Adrenal gland (tissue), 12 donors: ENCODE measurements around the gene NDUFB10. TPM values are rescaled to one million over a fixed set of nuclear protein-coding genes. Genes with fewer than 3 reads are reported as not detected.
A peak's percentile ranks its signal among the peaks of the same experiment; 100 is the strongest.
"Not testable (repeated sequence)": the region's sequence is repeated elsewhere in the genome, so short reads cannot be mapped to it uniquely, and the experiment has no call there.

Source experiments
- DNase-seq, 7 donors: peaks; one replicate each; pipeline ENCODE4 v3.0.0-alpha.2; 2019 to 2020
- H3K27ac ChIP-seq, 5 donors: fragments of 200-600 bp; sonication (generic) in 4 of 5; 1 replicate in 3 of 5; 2 replicates in 2 of 5; pipeline versions ENCODE4 v1.5.1 to v1.8.0; 2016 to 2020; ENCODE audit warnings: mild to moderate bottlenecking in 1 of 5
- H3K27me3 ChIP-seq: fragments of 200-600 bp; 2 replicates; pipeline ENCODE4 v1.8.0; 2021
- H3K36me3 ChIP-seq, 2 donors: fragments of 200-600 bp; replicated peaks in 1 of 2; 1 replicate in 1 of 2; 2 replicates in 1 of 2; pipeline versions ENCODE4 v1.5.1 to v1.8.0; 2018 to 2022
- H3K4me1 ChIP-seq, 2 donors: fragments of 200-600 bp; replicated peaks in 1 of 2; 1 replicate in 1 of 2; 2 replicates in 1 of 2; pipeline versions ENCODE4 v1.5.1 to v1.8.0; 2018 to 2021
- H3K4me3 ChIP-seq, 4 donors: fragments of 200-600 bp; sonication (generic) in 3 of 4; one replicate each; pipeline ENCODE4 v1.5.1; 2016 to 2018
- H3K9me3 ChIP-seq, 3 donors: fragments of 200-600 bp; sonication (generic) in 1 of 3; replicated peaks in 1 of 3; 1 replicate in 2 of 3; 2 replicates in 1 of 3; pipeline versions ENCODE4 v1.5.1 to v1.8.0; 2016 to 2021
- POLR2A ChIP-seq, 2 donors: fragments of 450-650 bp; IDR thresholded peaks; one replicate each; pipeline ENCODE4 v1.6.1; 2017; ENCODE audit warnings: antibody characterized with exemption in 2 of 2, mild to moderate bottlenecking in 2 of 2, moderate library complexity in 1 of 2
- WGBS, 4 donors: extraction: QIAGEN DNeasy Blood & Tissue Kit in 2 of 4; methylation state at CpG; one replicate each; pipeline versions ENCODE4 v1.1.5 to v1.1.7; 2013 to 2017; 5-methylcytosine and 5-hydroxymethylcytosine counted together
- intact Hi-C, 2 donors: fragments of 100-400 bp; cut with DNase I; formaldehyde crosslinking; loops; one replicate each; pipeline versions ENCODE4 v1.14.1 to v1.15.0; 2022 to 2023
- polyA plus RNA-seq, 3 donors: library from polyadenylated mRNA; stranded (reverse); fragments of 200-250 nt in 2 of 3; fragments of 350-450 nt in 1 of 3; fragmentation: Illumina TruSeq in 1 of 3; extraction: RNeasy Lipid Tissue Mini Kit (QIAGEN cat#74804) in 1 of 3; gene quantifications; one replicate each; pipeline ENCODE4 v1.2.3, GENCODE V29; 2013 to 2014
- total RNA-seq, 9 donors: library from RNA; depleted of rRNA in 4 of 9; stranded (reverse); fragments of >200 nt in 4 of 9; fragments of 120-200 nt in 1 of 9; fragmentation: NEBNext Ultra II Directional in 1 of 9; extraction: Animal tissue kit (Norgen Biotek cat#: 25700) in 1 of 9; gene quantifications; one replicate each; pipeline versions ENCODE4 v1.1.0 to v1.2.4, GENCODE V29; 2013 to 2023
- TF ChIP-seq, protein P1 (sequence below), 6 experiments: fragments of 450-650 bp in 4 of 6; fragments of 200-600 bp in 2 of 6; sonication (generic) in 1 of 6; IDR thresholded peaks; 1 replicate in 5 of 6; 2 replicates in 1 of 6; pipeline versions ENCODE4 v1.5.1 to v1.8.0; 2016 to 2021; ENCODE audit warnings: antibody characterized with exemption in 6 of 6, mild to moderate bottlenecking in 2 of 6, moderate library complexity in 1 of 6
- donor health status: healthy with polysubstance abuse.
- donor health status: Bipolar disorder and iron deficiency.
- donor health status: DM: yes; HTN: yes; CAD: no.
- donor health status: DM: no; HTN: no; CAD: no.
- donor health status: DM: no; HTN: no; CAD: no.
- donor health status: DM: yes; HTN: yes; CAD: no.

Gene NDUFB10
- total and polyA plus RNA-seq, 12 donors: 109 to 298 (median 175) TPM

DNA sequence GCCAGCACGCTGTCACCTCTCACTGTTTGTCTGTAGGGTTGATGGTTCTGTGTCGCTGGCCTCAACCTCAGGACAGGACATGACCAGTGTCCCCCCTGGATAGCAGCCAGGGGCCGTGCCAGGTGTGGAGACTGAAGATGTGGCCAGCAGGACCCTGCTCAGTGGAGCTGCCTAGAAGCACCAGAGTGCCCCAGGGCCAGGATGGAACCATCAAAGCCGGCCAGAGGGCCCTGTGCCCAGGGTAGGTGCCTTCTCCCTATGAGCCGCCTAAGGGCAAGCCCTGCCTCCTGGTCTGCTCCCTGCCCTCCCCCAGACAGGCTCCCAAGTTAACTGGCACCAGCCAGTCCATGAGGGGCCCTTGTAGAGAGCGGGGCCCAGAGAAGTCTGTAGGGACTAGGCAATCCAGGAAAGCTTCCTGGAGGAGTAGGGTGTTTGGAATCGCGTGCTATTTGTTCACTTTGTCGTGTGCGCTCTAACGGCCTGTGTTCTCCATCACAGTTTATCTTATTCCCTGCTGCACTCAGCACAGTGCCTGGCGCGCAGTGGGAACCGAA lies 546 bp upstream of the NDUFB10 start:
- intact Hi-C loops: no loop called here
- TF ChIP-seq, protein P1, sequence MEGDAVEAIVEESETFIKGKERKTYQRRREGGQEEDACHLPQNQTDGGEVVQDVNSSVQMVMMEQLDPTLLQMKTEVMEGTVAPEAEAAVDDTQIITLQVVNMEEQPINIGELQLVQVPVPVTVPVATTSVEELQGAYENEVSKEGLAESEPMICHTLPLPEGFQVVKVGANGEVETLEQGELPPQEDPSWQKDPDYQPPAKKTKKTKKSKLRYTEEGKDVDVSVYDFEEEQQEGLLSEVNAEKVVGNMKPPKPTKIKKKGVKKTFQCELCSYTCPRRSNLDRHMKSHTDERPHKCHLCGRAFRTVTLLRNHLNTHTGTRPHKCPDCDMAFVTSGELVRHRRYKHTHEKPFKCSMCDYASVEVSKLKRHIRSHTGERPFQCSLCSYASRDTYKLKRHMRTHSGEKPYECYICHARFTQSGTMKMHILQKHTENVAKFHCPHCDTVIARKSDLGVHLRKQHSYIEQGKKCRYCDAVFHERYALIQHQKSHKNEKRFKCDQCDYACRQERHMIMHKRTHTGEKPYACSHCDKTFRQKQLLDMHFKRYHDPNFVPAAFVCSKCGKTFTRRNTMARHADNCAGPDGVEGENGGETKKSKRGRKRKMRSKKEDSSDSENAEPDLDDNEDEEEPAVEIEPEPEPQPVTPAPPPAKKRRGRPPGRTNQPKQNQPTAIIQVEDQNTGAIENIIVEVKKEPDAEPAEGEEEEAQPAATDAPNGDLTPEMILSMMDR (IDR thresholded peaks at IDR 0.05): no peak
- no peak for TF ChIP-seq POLR2A (IDR thresholded peaks at IDR 0.05)
- peak overlapping the region in 1 of 4 donors; percentile 63 for H3K4me3 ChIP-seq
- H3K27ac ChIP-seq: peak overlapping the region in 1 of 5 donors; percentile 9
- no peaks in the 10 kb centered on the region for H3K27me3 ChIP-seq
- H3K4me1 ChIP-seq: peaks cover 6 to 19% of the 10 kb centered on the region in 2 donors
- H3K9me3 ChIP-seq: no peaks in the 10 kb centered on the region
- peaks cover 0 to 23% of the 10 kb centered on the region in 2 donors for H3K36me3 ChIP-seq
- 10 to 36% (median 28%) methylated on average over 6 to 14 of the region's 14 CpGs for WGBS, 4 donors
- peak in 2 of 7 donors; percentile 47 to 56 for DNase-seq

DNA sequence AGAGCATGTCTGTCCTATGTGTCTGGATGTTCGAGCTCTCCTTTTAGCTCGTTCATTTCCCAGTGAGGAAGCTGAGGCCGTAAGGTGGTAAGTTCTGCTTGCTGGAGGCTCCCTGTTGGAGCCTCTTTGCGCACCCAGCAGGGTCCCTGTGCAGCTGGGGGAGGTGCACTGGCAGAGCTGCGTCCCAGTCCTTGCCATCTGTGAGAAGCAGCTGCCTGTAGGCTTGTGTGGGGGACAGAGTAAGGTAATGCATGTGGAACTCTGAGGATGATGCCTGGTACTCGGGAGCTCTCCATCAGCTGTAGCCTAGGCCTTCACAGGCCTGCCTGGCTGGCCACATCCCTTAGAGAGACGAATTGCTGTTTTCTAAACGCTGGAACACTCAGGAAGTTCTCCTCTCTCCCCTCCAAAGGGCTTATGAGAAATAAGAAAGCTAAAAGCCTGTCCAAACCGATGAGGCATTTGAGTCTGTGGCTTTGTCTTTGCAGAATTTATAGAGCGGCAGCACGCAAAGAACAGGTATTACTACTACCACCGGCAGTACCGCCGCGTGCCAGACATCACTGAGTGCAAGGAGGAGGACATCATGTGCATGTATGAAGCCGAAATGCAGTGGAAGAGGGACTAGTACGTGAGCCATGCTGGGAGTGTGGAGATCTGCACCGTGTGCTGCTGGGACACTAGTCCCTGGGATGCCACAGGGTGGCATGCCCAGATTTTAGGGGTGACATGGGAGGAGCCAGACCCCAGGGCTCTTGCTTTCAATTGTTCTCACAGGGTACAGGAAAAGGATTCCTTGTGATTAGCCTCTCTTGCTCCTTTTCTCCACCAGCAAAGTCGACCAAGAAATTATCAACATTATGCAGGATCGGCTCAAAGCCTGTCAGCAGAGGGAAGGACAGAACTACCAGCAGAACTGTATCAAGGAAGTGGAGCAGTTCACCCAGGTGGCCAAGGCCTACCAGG lies 1.6 kb downstream of the NDUFB10 start:
- H3K4me3 ChIP-seq: peak overlapping the region in 1 of 4 donors; percentile 63
- H3K36me3 ChIP-seq: peaks cover 0 to 23% of the 10 kb centered on the region in 2 donors
- no peaks in the 10 kb centered on the region for H3K27me3 ChIP-seq
- intact Hi-C loops: no loop called here
- TF ChIP-seq, protein P1 (IDR thresholded peaks at IDR 0.05): no peak
- no peak for TF ChIP-seq POLR2A (IDR thresholded peaks at IDR 0.05)
- WGBS, 4 donors: 55 to 60% (median 58%) methylated on average over 17 to 20 of the region's 20 CpGs
- peaks cover 10 to 28% of the 10 kb centered on the region in 2 donors for H3K4me1 ChIP-seq
- H3K9me3 ChIP-seq: no peaks in the 10 kb centered on the region
- H3K27ac ChIP-seq: no peak overlapping the region
- DNase-seq: peak in 1 of 7 donors; percentile 8

DNA sequence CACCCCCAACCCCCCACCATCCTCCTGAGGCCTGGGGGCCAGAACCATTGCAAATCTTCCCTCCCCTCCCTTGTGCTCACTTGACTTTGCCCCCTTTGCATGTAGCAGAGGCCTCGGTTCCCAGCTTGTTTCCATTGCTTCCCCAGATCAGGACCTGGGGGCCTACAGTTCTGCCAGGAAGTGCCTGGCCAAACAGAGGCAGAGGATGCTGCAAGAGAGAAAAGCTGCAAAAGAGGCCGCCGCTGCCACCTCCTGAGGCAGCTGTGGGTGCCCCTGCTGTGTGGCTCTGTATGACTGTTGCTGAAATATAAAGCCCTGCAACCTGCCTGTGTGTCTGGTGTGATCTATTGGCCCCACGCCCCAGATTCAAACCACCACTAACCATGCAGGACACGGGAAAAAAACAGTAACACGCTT lies 2.3 kb downstream of the NDUFB10 start:
- H3K9me3 ChIP-seq: no peaks in the 10 kb centered on the region
- no peaks in the 10 kb centered on the region for H3K27me3 ChIP-seq
- DNase-seq: no peak
- TF ChIP-seq POLR2A (IDR thresholded peaks at IDR 0.05): no peak
- TF ChIP-seq, protein P1 (IDR thresholded peaks at IDR 0.05): no peak
- intact Hi-C loops: no loop called here
- H3K36me3 ChIP-seq: peaks cover 0 to 23% of the 10 kb centered on the region in 2 donors
- no peak overlapping the region for H3K27ac ChIP-seq
- no peak overlapping the region for H3K4me3 ChIP-seq
- peaks cover 10 to 29% of the 10 kb centered on the region in 2 donors for H3K4me1 ChIP-seq
- WGBS, 4 donors: 58 to 73% (median 65%) methylated on average over 3 to 6 of the region's 6 CpGs

DNA sequence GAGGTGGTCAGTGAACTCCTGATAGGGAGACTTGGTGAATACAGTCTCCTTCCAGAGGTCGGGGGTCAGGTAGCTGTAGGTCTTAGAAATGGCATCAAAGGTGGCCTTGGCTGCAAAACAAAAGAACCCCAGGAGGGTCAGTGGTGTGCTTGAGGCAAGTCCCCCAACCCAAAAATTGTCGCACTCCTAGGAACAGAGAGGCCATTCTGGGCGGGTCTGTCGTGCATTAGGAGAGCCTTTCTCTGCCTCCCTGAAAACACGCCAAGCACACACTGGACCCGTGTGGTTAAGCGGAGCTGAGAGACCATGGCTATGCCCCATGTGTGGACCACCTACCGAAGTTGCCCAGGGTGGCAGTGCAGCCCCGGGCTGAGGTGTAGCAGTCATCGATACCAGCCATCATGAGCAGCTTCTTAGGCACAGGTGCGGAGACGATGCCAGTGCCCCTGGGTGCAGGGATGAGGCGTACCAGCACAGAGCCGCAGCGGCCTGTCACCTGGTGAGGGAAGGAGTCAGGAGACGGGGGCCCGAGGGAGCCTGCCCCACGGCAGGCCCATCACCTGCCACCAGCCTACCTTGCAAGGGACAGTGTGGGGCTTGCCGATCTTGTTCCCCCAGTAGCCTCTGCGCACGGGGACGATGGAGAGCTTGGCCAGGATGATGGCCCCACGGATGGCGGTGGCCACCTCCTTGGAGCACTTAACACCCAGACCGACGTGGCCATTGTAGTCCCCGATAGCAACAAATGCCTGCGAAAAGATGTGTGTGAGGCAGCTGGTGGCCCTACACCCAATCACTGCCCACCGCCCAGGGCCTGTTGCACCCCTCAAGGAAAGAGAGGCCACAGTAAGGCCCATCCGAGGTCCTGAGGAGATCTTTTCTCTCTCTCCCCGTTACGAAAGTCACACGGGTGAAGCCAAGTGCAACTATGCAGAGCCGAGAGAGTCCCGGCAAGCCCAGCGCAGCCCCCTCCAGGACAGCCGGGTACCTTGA lies 3.1 kb downstream of the NDUFB10 start:
- H3K27ac ChIP-seq, H3K27me3 ChIP-seq, intact Hi-C loops, H3K9me3 ChIP-seq, DNase-seq: not testable (repeated sequence)
- 81 to 86% (median 84%) methylated on average over 21 to 37 of the region's 37 CpGs for WGBS, 4 donors
- Histone ChIP-seq H3K36me3 (peaks cover 0 to 23% of the 10 kb centered on the region in 2 donors), H3K4me3 (peak overlapping the region in 1 of 4 donors; percentile 90), H3K4me1 (peaks cover 10 to 29% of the 10 kb centered on the region in 2 donors)
